Smooth muscle cell (in vitro differentiated cells): ENCODE results near the gene FAM20A. TPM values are rescaled to one million over a fixed set of nuclear protein-coding genes. Genes with fewer than 3 reads are reported as not detected.
"Not testable (repeated sequence)": the region's sequence is repeated elsewhere in the genome, so short reads cannot be mapped to it uniquely, and the experiment has no call there.

Experiments used
- DNase-seq: peaks from one replicate; lab custom pipeline; 2025; ENCODE audit not compliant: unreplicated experiment; lab: John Stamatoyannopoulos, UW
- H2AFZ ChIP-seq: fragments of 200-600 bp; sonication (generic); 2 replicates; pipeline ENCODE4 v1.6.0; 2016; ENCODE audit warnings: antibody characterized with exemption, low read depth, mild to moderate bottlenecking
- H3F3A ChIP-seq: fragments of 200-600 bp; sonication (generic); 2 replicates; pipeline ENCODE4 v1.6.0; 2017; ENCODE audit warnings: antibody characterized with exemption, low read depth
- H3K27ac ChIP-seq: fragments of 200-600 bp; sonication (generic); 2 replicates; pipeline ENCODE4 v1.5.1; 2016; ENCODE audit warnings: low read depth, mild to moderate bottlenecking
- H3K27me3 ChIP-seq: fragments of 200-600 bp; sonication (generic); 2 replicates; pipeline ENCODE4 v1.6.1; 2016; ENCODE audit warnings: low read depth, mild to moderate bottlenecking
- H3K36me3 ChIP-seq: fragments of 200-600 bp; sonication (generic); 2 replicates; pipeline ENCODE4 v1.5.1; 2016; ENCODE audit warnings: low read depth
- H3K4me1 ChIP-seq: fragments of 200-600 bp; sonication (generic); 2 replicates; pipeline ENCODE4 v1.5.1; 2016; ENCODE audit warnings: low read depth
- H3K4me2 ChIP-seq: fragments of 200-600 bp; sonication (generic); 2 replicates; pipeline ENCODE4 v1.6.0; 2016; ENCODE audit warnings: mild to moderate bottlenecking
- H3K4me3 ChIP-seq: fragments of 200-600 bp; sonication (generic); 2 replicates; pipeline ENCODE4 v1.5.1; 2016; ENCODE audit warnings: mild to moderate bottlenecking
- H3K79me2 ChIP-seq: fragments of 200-600 bp; sonication (generic); 2 replicates; pipeline ENCODE4 v1.6.0; 2016; ENCODE audit warnings: low read depth, mild to moderate bottlenecking
- H3K9ac ChIP-seq: fragments of 200-600 bp; sonication (generic); 2 replicates; pipeline ENCODE4 v1.6.0; 2016; ENCODE audit warnings: low read depth
- H3K9me3 ChIP-seq: fragments of 200-600 bp; sonication (generic); replicated peaks from 2 replicates; pipeline ENCODE4 v1.5.1; 2016; ENCODE audit warnings: low read depth
- H4K20me1 ChIP-seq: fragments of 200-600 bp; sonication (generic); 2 replicates; pipeline ENCODE4 v1.6.0; 2016; ENCODE audit warnings: low read depth
- WGBS: methylation state at CpG from one replicate; pipeline ENCODE4 v1.1.7; 2016; ENCODE audit warnings: low lambda C conversion rate; 5-methylcytosine and 5-hydroxymethylcytosine counted together
- polyA plus RNA-seq: library from polyadenylated mRNA; unstranded; fragments of >200 nt; fragmentation: Nextera tagmentation; extraction: Ambion mirVana; gene quantifications from 2 replicates; pipeline ENCODE4 v1.2.1, GENCODE V29; 2016
- total RNA-seq: library from RNA; depleted of rRNA; stranded (reverse); fragments of >200 nt; gene quantifications from 2 replicates; pipeline ENCODE4 v1.2.3, GENCODE V29; 2014
- TF ChIP-seq, protein P1 (sequence below): fragments of 200-600 bp; sonication (generic); IDR thresholded peaks from 2 replicates; pipeline ENCODE4 v1.5.1; 2017; ENCODE audit warnings: borderline replicate concordance, mild to moderate bottlenecking, antibody characterized with exemption; ENCODE audit not compliant: insufficient read depth, poor library complexity, severe bottlenecking

Gene FAM20A
- total and polyA plus RNA-seq, 2 experiments from 2014 or later: 4.6 to 10.8 TPM

DNA sequence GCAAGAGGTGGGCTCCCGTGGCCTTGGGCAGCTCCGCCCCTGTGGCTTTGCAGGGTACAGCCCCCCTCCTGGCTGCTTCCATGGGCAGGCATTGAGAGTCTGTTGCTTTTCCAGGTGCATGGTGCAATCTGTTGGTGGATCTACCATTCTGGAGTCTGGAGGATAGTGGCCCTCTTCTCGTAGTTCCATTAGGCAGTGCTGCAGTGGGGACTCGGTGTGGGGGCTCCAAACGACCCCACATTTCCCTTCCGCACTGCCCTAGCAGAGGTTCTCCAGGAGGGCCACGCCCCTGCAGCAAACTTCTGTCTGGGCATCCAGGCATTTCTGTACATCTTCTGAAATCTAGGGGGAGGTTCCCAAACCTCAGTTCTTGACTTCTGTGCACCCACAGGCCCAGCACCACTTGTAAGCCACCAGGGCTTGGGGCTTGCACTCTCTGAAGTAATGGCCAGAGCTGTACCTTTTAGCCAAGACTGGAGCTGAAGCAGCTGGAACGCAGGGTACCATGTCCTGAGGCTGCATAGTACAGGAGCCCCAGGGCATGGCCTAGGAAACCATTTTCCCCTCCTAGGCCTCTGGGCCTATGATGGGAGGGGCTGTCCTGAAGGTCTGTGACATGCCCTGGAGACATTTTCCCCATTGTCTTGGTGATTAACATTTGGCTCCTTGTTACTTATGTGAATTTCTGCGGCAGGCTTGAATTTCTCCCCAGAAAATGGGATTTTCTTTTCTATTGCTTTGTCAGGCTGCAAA, 82.9 kb downstream of the FAM20A start:
- peaks cover 3% of the 10 kb centered on the region for H3F3A ChIP-seq
- peaks cover 100% of the 10 kb centered on the region for H3K79me2 ChIP-seq
- no peak overlapping the region for H3K27ac ChIP-seq
- peaks cover 100% of the 10 kb centered on the region for H4K20me1 ChIP-seq
- H3K9me3 ChIP-seq: no peaks in the 10 kb centered on the region
- H2AFZ ChIP-seq: no peak overlapping the region
- H3K4me3 ChIP-seq: no peak overlapping the region
- no peaks in the 10 kb centered on the region for H3K27me3 ChIP-seq
- peaks cover 10% of the 10 kb centered on the region for H3K36me3 ChIP-seq
- DNase-seq: no peak
- peaks cover 12% of the 10 kb centered on the region for H3K4me1 ChIP-seq
- H3K9ac ChIP-seq: no peak overlapping the region
- no peak overlapping the region for H3K4me2 ChIP-seq
- 96% methylated on average over 9 of the region's 9 CpGs for WGBS
- TF ChIP-seq, protein P1, sequence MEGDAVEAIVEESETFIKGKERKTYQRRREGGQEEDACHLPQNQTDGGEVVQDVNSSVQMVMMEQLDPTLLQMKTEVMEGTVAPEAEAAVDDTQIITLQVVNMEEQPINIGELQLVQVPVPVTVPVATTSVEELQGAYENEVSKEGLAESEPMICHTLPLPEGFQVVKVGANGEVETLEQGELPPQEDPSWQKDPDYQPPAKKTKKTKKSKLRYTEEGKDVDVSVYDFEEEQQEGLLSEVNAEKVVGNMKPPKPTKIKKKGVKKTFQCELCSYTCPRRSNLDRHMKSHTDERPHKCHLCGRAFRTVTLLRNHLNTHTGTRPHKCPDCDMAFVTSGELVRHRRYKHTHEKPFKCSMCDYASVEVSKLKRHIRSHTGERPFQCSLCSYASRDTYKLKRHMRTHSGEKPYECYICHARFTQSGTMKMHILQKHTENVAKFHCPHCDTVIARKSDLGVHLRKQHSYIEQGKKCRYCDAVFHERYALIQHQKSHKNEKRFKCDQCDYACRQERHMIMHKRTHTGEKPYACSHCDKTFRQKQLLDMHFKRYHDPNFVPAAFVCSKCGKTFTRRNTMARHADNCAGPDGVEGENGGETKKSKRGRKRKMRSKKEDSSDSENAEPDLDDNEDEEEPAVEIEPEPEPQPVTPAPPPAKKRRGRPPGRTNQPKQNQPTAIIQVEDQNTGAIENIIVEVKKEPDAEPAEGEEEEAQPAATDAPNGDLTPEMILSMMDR: no peak

DNA sequence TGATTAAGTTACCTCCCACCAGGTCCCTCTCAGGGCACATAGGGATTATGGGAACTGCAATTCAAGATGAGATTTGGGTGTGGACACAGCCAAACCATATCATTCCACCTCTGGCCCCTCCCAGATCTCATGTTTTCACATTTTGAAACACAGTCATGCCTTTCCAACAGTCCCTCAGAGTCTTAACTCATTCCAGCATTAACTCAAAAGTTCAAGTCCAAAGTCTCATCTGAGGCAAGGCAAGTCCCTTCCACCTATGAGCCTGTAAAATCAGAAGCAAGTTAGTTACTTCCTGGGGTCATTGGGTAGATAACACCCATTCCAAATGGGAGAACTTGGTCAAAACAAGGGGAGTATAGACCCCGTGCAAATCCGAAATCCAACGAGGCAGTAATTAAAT, 83.6 kb downstream of the FAM20A start:
- not testable (repeated sequence) for H3F3A ChIP-seq, H3K27me3 ChIP-seq, H3K9ac ChIP-seq, H2AFZ ChIP-seq, H3K27ac ChIP-seq, H3K4me3 ChIP-seq, DNase-seq, H3K9me3 ChIP-seq, H3K4me2 ChIP-seq
- WGBS: 98% methylated on average over 3 of the region's 3 CpGs
- Histone ChIP-seq H4K20me1 (peaks cover 98% of the 10 kb centered on the region), H3K36me3 (peaks cover 10% of the 10 kb centered on the region), H3K79me2 (peaks cover 100% of the 10 kb centered on the region), H3K4me1 (peaks cover 12% of the 10 kb centered on the region)

DNA sequence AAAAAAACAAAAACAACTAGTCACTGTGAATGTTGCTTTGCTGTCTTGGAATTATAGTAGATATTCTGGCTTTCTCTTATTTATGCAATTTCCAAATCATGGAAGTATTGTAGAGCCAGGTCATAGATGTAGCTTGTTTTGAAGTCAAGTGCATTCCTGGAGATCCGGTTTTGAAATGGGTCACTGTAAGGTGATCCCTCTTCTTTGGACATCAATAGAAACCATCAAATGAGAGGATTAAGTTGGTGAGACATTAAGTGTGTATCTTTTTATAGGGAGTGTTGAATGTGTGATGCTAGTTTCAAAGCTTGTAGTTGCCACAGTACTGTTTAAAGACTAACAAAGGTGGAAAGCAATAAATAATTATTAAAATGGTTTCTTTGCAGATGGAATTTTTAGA, 84.4 kb downstream of the FAM20A start:
- Histone ChIP-seq H4K20me1 (peaks cover 89% of the 10 kb centered on the region), H3F3A (peaks cover 11% of the 10 kb centered on the region), H3K4me1 (peaks cover 12% of the 10 kb centered on the region), H3K79me2 (peaks cover 93% of the 10 kb centered on the region), H3K4me3 (no peak overlapping the region), H2AFZ (no peak overlapping the region), H3K27ac (no peak overlapping the region), H3K27me3 (no peaks in the 10 kb centered on the region), H3K9ac (no peak overlapping the region), H3K4me2 (peak overlapping the region; percentile 90), H3K9me3 (no peaks in the 10 kb centered on the region), H3K36me3 (peaks cover 10% of the 10 kb centered on the region)
- no peak for DNase-seq
- WGBS: 96% methylated on average over 1 of the region's 1 CpG
- TF ChIP-seq, protein P1: no peak

DNA sequence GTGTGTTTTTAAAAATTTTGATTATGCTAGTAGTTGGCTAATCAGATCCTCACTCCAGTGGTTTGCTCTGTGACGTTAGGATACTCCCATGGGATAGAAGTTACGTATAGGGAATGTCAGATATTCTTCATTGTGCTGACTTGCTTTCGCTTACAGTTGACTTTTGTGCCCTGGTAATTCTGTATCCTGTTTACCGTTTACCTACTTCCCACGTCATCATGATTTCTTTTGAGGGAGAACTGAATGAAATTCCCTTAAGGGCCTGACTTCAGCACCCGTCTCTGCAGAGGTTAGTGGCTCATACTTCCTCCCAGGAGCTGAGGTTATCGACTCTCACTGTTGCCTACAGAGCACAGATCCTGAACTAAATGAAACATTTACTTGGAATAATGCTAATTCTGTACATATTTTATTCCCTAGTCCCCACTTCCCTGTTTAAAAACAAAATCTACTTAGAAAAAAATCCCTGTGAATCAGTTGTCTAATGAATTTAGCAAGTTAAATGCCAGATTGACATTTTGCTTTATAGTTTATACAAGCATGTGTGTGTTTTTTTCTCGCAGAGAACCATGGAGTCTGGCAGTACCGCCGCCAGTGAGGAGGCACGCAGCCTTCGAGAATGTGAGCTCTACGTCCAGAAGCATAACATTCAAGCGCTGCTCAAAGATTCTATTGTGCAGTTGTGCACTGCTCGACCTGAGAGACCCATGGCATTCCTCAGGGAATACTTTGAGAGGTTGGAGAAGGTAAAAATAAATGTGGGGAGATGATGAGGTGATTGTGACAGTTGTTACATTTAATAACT, 86.1 kb downstream of the FAM20A start:
- Histone ChIP-seq H3K9ac (peak overlapping the region; percentile 99), H2AFZ (no peak overlapping the region), H4K20me1 (peaks cover 72% of the 10 kb centered on the region), H3K4me2 (peak overlapping the region; percentile 90), H3K36me3 (peaks cover 10% of the 10 kb centered on the region), H3K27me3 (no peaks in the 10 kb centered on the region), H3K79me2 (peaks cover 76% of the 10 kb centered on the region), H3K9me3 (no peaks in the 10 kb centered on the region), H3F3A (peaks cover 20% of the 10 kb centered on the region), H3K4me1 (peaks cover 18% of the 10 kb centered on the region), H3K4me3 (peak overlapping the region; percentile 68), H3K27ac (peak overlapping the region; percentile 99)
- 57% methylated on average over 15 of the region's 15 CpGs for WGBS
- TF ChIP-seq, protein P1: no peak
- no peak for DNase-seq
